ENCODE measurements around the gene GSTO2. TPM values are rescaled to one million over a fixed set of nuclear protein-coding genes. Genes with fewer than 3 reads are reported as not detected.

GSTO2 gene
- polyA plus RNA-seq, 1 donor = 0.99 TPM

DNA sequence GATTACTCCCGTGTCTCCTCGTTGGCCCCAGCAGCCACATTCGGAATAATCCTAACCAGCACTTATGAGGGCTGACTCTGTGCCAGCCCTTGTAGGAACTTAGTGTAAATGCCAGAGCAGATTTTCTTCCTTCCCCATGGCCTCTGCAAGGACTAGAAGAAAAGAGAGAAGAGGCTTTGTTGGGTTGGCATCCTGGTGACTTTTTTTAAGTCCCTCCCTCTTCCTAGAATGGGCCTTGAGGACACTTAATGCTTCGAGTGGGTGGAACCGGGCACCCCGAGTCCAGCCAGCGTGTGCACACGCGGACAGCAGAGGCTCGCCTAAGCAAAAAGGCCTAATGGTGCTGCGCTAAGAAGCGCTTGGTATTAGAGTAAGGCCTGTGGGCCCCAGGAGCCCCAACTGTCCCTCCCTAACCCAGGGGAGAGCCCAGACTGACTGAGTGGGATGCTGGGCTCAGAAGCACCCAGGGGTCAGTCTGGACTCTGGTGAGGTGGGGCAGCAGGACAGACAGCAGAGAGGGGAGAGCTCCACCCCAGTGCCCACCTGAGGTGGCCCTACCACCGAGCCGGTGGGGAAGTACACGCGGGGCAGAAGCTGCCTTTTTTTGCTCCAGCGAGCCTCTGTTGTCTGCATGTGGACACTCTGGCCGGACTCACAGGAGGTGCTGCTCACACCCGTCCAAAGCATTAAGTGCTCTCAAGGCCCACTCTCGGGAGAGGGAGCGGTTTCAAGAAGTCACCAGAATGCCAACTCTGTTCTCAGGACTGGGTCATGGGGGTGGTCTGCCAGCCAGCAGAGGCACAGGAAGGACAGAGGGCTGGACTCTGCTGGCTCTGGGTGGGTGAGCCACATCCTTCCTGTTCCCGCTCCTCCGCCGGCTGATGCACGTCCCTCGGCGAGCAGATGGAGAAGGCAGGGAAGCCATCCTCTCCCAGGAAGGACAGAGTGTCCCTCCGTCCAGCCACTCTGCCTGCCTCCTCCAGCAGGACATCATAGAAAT lies 56.8 kb downstream of the GSTO2 start:
- DNase-seq (ENCODE audit: low read depth) = no peak

- DNase-seq (ENCODE audit: low read depth) = no peak
Observed at GRCh38 chr10:104326991-104327610, 58.1 kb downstream of the GSTO2 start.

DNA sequence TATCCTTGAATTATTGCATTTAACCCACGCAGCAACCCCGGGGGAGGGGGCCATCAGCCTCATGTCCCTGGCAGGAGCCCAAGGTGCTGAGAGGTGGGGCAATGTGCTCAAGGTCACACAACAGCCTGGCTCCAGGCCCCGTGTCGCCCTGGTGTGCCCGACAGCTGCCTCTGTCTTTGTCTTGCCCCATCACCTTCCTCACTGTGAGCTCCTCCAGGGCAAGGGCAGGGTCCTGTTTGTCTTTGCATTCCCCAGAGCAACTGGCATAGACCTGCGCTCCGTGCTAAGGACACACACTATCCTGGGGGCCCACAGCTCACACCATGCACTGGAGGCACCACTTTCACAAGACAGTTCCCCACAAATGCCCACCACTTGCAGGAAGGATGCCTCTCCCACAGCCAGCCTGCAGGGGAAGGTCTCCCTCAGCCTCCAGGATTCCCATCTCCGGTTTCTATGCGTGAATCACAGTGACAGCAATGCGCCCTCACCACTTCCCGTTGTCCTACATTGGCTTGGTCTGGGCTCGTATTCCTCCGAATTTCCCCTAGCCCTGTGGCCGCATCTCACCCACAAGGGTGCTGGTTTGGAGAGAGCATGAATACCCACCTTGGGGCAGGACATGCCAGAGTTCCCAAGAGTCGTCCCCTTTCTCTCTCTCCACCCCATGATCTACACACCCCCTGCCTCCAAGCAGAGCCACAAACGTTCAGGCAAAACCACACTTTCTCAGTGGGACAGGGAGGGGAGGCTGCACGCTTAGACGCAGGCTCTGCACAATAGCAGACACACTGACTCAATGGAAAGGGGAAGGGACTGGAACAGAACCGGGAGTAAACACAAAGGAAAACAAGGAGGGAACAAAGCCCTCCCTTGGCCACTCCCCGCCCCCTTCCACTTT lies 59.0 kb downstream of the GSTO2 start:
- peak; percentile 80 for DNase-seq (ENCODE audit: low read depth)

- DNase-seq (ENCODE audit: low read depth) = no peak
Observed at GRCh38 chr10:104328646-104328895, 59.6 kb downstream of the GSTO2 start.

DNA sequence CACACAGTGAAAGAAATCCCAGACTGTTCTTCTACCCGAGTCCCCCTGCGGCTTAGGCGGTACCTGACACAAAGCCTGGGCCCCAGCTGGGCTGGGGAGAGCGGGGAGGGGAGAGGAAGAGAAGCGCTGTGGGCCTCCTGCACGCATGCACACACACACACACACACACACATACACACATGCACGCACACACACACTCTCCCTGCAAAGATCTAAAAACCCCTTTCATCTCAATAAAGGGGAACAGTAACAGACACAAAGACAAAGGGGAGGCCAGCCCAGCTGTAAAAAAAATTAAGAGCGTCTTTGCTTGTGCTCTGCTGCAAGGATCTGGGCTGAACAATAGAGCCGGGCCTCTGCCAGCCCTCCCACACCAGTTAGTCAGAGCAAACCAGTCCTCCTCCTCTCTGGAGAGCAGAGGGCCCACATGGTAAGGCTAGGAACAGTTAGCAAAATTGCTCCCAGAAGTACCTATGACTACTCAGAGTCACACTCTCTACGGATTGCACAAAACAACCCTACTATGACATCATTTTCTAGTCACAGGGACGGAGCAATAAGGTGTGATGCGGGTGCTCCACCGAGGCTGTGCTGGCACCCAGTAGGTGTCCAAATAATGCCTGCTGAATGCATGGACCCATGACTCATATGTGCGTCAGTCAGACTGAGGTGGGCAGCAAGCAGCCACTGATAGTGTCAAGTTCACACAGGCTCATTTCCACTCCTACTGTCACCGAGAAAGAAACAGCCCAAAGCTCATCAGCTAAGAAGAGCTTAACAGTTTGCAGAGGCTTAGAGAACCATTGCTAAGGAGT lies 60.1 kb downstream of the GSTO2 start:
- no peak for DNase-seq (ENCODE audit: low read depth)

GRCh38 chr10:104329735-104330134 lies 60.8 kb downstream of the GSTO2 start:
- no peak for DNase-seq (ENCODE audit: low read depth)

DNA sequence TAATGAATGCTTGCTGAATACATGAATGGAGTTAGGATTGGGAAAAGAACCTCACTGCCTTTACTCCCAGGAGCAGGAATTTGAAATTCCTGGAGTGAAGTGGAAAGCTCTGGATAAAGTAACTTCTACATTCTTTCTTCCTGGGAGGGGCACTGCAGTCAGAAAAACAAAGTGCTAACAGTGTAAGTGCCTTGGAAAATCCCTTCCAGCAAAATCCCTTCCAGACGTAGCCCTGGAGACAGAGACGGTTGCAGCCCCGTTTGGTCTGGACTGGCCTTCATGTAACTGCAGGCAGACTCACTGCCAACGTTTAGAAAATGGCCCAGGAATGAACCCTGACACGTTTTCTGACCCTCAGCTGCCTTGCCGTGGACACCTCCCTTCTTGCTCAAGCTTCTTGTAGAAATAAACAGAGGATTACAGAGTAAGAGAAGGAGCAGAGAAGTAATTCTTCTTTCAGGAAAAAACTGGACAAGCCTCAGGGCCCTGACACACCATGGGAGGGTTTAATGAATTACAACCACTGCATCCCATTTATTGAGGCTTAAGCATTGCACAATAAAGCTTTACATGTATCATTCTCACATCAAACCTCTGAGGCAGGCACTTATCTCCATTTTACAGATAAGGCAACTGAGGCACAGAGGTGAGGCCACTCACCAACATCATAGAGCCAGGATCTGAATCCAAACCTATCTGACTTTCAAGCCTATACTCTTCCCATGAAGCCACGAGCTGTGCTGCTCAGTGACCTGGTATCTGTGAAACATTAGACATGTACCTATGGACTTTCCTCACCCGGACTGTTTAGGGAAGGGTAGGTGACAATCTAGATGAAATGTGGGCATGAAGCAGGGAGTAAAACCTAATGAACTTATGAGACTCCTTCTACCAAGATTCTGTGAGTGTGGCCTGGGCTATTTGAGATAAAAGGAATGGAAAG lies 61.5 kb downstream of the GSTO2 start:
- peak; percentile 90 for DNase-seq (ENCODE audit: low read depth)

GRCh38 chr10:104331208-104331838 lies 62.3 kb downstream of the GSTO2 start:
- no peak for DNase-seq (ENCODE audit: low read depth)

DNA sequence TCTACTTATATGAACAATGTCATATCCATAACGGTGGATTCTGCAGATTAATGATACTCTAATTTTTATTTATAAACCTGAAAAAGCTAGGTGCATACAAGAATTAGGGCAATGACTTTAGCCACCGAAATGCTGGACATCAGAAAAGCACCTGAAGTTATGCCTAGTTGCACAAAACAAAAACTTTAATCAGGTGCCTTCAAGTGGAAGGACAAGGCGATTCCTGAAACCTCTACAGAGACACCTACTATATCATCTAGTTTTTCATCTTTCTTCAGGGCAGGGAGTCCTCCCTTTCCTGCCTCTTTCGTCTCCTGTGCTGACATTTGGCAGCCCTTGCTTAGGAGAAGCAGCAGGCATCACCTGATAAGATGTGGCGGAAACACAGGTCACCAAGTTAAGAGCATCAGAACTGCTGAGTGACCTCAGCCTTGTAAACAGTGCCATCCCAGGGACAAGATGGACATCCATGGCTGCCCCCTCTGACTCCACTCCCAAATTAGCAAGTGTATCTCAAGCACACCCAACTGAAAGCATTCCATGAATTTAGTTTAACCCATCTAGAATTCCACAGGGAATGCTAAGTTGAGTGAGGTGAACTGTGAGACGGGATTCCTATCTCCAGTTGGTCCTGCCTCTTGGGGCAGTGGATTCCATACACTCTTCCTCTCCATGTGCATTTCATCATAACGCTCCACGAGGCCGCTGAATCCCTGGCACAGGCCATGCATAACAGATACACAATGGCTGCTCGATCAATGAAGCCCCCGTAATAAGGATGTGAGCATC lies 63.5 kb downstream of the GSTO2 start:
- no peak for DNase-seq (ENCODE audit: low read depth)

- DNase-seq (ENCODE audit: low read depth) = no peak
Observed at GRCh38 chr10:104333032-104333727, 64.2 kb downstream of the GSTO2 start.

- DNase-seq (ENCODE audit: low read depth) = no peak
Observed at GRCh38 chr10:104333728-104334373, 64.9 kb downstream of the GSTO2 start.

DNA sequence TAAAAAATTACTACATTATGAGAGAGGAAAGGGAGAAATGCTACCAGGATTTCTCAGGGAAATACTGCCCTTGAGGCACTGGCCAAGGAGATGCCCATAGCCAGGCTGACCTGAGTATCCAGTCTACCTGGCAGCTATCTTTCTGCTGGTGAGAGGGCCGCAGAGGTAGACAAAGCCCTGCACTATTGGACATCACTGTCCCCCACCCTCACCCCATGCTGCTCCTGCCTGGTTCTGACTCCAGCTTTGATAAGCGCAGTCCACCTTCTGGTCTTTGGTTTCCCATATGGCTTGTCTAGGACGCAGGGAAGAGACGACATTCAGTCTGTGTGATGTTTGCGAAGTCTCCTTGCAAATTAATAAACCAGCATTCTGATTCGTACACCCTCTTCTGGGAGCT lies 65.6 kb downstream of the GSTO2 start:
- no peak for DNase-seq (ENCODE audit: low read depth)

DNA sequence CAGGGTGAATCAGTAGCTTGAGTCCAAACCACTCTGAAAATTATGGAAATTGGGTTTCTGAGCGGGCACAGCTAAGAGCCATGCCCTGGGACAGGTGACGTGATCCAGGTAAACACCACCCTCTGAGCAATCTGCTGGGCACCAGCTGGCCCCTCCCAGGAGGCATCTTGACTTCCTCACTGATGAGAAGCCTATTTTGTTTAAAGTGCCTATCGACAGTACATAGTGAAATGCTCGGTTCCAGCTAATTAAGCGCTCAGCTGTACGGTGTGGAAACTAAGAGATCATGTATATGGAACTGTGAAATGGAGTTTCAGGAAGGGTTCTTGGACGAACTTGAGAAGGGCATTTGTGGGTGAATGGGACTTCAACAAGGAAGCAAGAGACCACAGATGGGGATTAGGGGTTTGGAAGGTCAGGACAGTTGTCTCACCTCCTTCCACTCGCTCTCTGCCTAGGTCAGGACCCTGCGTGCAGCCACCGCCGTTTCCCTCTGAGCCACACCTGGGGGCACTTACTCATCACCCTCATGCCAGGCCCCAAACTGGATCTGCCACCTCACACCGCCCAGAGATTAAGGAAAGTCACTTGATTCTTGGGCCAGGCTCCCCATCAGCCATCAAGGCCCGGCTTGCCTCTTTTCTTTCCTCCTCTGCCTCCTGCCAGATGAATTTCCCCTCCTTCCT lies 66.1 kb downstream of the GSTO2 start:
- DNase-seq (ENCODE audit: low read depth) = no peak

DNA sequence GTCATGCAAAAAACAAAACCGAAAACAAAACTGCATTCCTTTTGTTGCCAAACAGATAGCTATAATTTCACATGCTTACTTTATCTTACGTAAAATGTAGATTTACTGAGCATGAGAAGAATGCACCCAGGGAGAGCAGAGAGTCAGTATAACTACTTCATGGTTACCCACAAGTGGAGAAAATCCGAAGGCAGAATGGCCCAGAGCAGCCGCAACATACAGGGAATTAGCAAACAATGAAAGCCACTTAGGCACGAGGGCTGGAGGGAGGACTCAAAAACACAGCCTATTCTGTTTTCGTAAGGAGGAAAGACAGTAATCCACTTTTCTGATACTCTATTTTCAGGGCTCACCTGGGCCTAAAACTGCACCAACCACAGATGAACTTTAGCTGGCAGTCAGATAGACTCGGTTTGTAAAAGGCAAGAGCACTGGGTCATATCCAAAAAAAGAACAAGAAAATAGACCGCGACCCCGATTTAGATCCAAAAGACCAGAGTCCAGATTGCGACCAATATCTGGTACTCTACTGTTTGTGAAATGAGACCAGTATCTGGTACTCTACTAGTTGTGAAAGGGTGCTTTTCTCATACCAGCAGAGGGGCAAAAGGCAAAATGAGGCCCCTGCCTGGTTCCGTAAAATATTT lies 68.0 kb downstream of the GSTO2 start:
- no peak for DNase-seq (ENCODE audit: low read depth)

- DNase-seq (ENCODE audit: low read depth) = no peak
Observed at GRCh38 chr10:104337521-104337984, 68.6 kb downstream of the GSTO2 start.

GRCh38 chr10:104337985-104338735 lies 69.2 kb downstream of the GSTO2 start, which contains the start of gene ITPRIP:
TSS of gene ITPRIP (minus strand) at chr10:104338465. CDS start at chr10:104316051, 22,414 bp downstream.
- no peak for DNase-seq (ENCODE audit: low read depth)

All from forelimb muscle (tissue), 1 donor.